OCI-LY3 (cell line): ENCODE data around the gene KCNRG.

Experiments used
- CTCF ChIP-seq: fragments of 200-600, 300-600 bp; sonication (generic); IDR thresholded peaks from 2 replicates; pipeline ENCODE4 v1.5.1; 2014; ENCODE audit warnings: antibody characterized with exemption, low read length, low read depth
- EZH2phosphoT487 ChIP-seq: fragments of 200-600 bp; shearing (Covaris generic); IDR thresholded peaks from 2 replicates; pipeline ENCODE4 v1.6.1; 2018; ENCODE audit warnings: antibody characterized with exemption, mixed run types, low read depth

GRCh38 chr13:50069261-50069660 is 54.0 kb downstream of the KCNRG start:
- no peak for TF ChIP-seq CTCF
- no peak for TF ChIP-seq EZH2phosphoT487
